Kidney epithelial cell (primary cell): ENCODE measurements around the gene FAM161A. TPM values are rescaled to one million over a fixed set of nuclear protein-coding genes. Genes with fewer than 3 reads are reported as not detected.

ENCODE experiments used
- DNase-seq: peaks from one replicate; pipeline ENCODE4 v3.0.0-alpha.2; 2010; ENCODE audit warnings: low read depth
- H3K27me3 ChIP-seq: 2 replicates; pipeline ENCODE4 v1.6.0; 2011; ENCODE audit warnings: low read length; ENCODE audit not compliant: control insufficient read depth, insufficient read depth
- H3K36me3 ChIP-seq: 2 replicates; pipeline ENCODE4 v1.5.1; 2011; ENCODE audit warnings: low read length; ENCODE audit not compliant: control insufficient read depth, insufficient read depth
- H3K4me3 ChIP-seq: 2 replicates; pipeline ENCODE4 v1.5.1; 2011; ENCODE audit warnings: low read depth, mild to moderate bottlenecking, control low read depth, low read length
- CTCF ChIP-seq: IDR thresholded peaks from 2 replicates; pipeline ENCODE4 v1.5.1; 2011; ENCODE audit warnings: mild to moderate bottlenecking, moderate library complexity, low read length, control low read depth, inconsistent platforms; ENCODE audit not compliant: insufficient read depth, poor library complexity, severe bottlenecking
- total RNA-seq: library from RNA; depleted of rRNA; stranded (reverse); fragments of >200 nt; gene quantifications from 2 replicates; pipeline ENCODE4 v1.2.3, GENCODE V29; 2015

Gene FAM161A
- total RNA-seq, 1 donor from 2014 or later = 6.0 TPM

GRCh38 chr2:61792355-61792890 lies 61.4 kb downstream of the FAM161A start:
- no peak for TF ChIP-seq CTCF
- Histone ChIP-seq H3K4me3 (no peak overlapping the region), H3K27me3 (no peaks in the 10 kb centered on the region), H3K36me3 (no peaks in the 10 kb centered on the region)
- DNase-seq = no peak

GRCh38 chr2:61789807-61790602 lies 63.9 kb downstream of the FAM161A start:
- no peak for TF ChIP-seq CTCF
- no peak for DNase-seq
- H3K4me3 ChIP-seq = no peak overlapping the region

GRCh38 chr2:61787941-61788563 lies 65.8 kb downstream of the FAM161A start:
- DNase-seq = no peak
- Histone ChIP-seq H3K36me3 (no peaks in the 10 kb centered on the region), H3K27me3 (no peaks in the 10 kb centered on the region), H3K4me3 (no peak overlapping the region)
- no peak for TF ChIP-seq CTCF

More at GRCh38 chr2:61789807-61790602, 63.9 kb downstream of the FAM161A start:
- Histone ChIP-seq H3K27me3 (no peaks in the 10 kb centered on the region), H3K36me3 (no peaks in the 10 kb centered on the region)

- Histone ChIP-seq H3K27me3 (no peaks in the 10 kb centered on the region), H3K4me3 (no peak overlapping the region), H3K36me3 (no peaks in the 10 kb centered on the region)
- no peak for TF ChIP-seq CTCF
- DNase-seq = no peak
Observed at GRCh38 chr2:61786876-61787275, 67.0 kb downstream of the FAM161A start.

GRCh38 chr2:61785583-61785982 lies 68.3 kb downstream of the FAM161A start:
- no peak for DNase-seq
- Histone ChIP-seq H3K4me3 (no peak overlapping the region), H3K27me3 (no peaks in the 10 kb centered on the region), H3K36me3 (no peaks in the 10 kb centered on the region)
- TF ChIP-seq CTCF = no peak
